ENCODE measurements around the gene WAPL. TPM values are rescaled to one million over a fixed set of nuclear protein-coding genes. Genes with fewer than 3 reads are reported as not detected.

WAPL gene
- total and polyA plus RNA-seq, 9 of the 15 experiments (the other 6 are each of a cell fraction or from before 2014, with no cell fraction given): 14.3 to 36.4 (median 25.3) TPM

DNA sequence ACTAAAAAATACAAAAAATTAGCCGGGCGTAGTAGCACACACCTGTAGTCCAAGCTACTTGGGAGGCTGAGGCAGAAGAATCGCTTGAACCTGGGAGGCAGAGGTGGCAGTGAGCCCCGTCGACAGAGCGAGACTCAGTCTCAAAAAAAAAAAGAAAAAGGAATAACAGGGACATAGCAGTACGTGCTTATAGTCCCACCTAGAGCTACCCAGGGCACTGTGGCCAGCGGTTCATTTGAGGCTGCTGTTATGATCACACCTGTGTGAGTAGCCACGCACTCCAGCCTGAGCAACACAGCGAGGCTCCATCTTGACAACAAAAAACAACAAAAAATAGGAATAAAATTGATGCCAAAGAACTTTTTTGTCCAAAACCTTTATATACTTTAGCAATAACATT, 17.1 kb downstream of the WAPL start:
- no TSS peak for BruUV-seq (replicated peaks)
- H3K9me3 ChIP-seq (replicated peaks; ENCODE audit: control insufficient read depth, insufficient read depth, low read depth, low read length): no peaks in the 10 kb centered on the region
- intact Hi-C loops (cut with micrococcal nuclease) (no loop called here), in situ Hi-C loops (cut with MboI) (no loop called here)
- H3K36me3 ChIP-seq (ENCODE audit: control insufficient read depth, insufficient read depth, low read length): peaks cover 58% of the 10 kb centered on the region
- no peak overlapping the region for H2AFZ ChIP-seq (ENCODE audit: low read depth, low read length)
- POLR2A ChIA-PET: no interaction called here
- DNase-seq (ENCODE audit: extremely low read depth in 1 of 4, low spot score in 3 of 4): no peak
- no peaks in the 10 kb centered on the region for H3K9me1 ChIP-seq (ENCODE audit: control insufficient read depth, insufficient read depth, low read length)
- H3K79me2 ChIP-seq (ENCODE audit: control insufficient read depth, insufficient read depth, low read length): peaks cover 91% of the 10 kb centered on the region
- no peak overlapping the region for H3K9ac ChIP-seq (ENCODE audit: insufficient read depth in 1 of 2, low read depth in 2 of 2, low read length in 2 of 2)
- no peak overlapping the region for H3K4me2 ChIP-seq (ENCODE audit: insufficient read depth, low read length)
- no peak overlapping the region for H3K27ac ChIP-seq (ENCODE audit: extremely low read depth, low read depth, low read length)
- H3K27me3 ChIP-seq (ENCODE audit: control insufficient read depth in 2 of 2, insufficient read depth in 2 of 2, low read length in 2 of 2): no peaks in the 10 kb centered on the region
- CTCF ChIA-PET (ENCODE audit: low intra/inter-chr PET ratio): no interaction called here
- no peak for FAIRE-seq
- H4K20me1 ChIP-seq (replicated peaks; ENCODE audit: control insufficient read depth, insufficient read depth, low read length): peaks cover 3% of the 10 kb centered on the region; the same call in 1 of the 2 replicates
- H3K4me1 ChIP-seq (replicated peaks in 1 of 2; ENCODE audit: control insufficient read depth in 2 of 2, insufficient read depth in 2 of 2, low read length in 2 of 2): peaks cover 0 to 3% of the 10 kb centered on the region in 2 experiments; a peak in 3 of 5 replicates
- H3K4me3 ChIP-seq: no peak overlapping the region
- 0 out of 3 replicates have a peak, but pooled peaks have one; percentile 18 for ATAC-seq
- 91% methylated on average over 6 of the region's 10 CpGs for WGBS (ENCODE audit: insufficient coverage, low coverage, missing lambda C conversion rate)
- TF ChIP-seq IRF1 (CRISPR knock-in tag; IDR thresholded peaks at IDR 0.05; ENCODE audit: borderline replicate concordance): no peak
- TF ChIP-seq MEF2A (IDR thresholded peaks at IDR 0.05; ENCODE audit: control insufficient read depth, low read depth, low read length): no peak
- TF ChIP-seq ZBTB5 (IDR thresholded peaks at IDR 0.05): no peak
- TF ChIP-seq PRPF4 (IDR thresholded peaks at IDR 0.05; ENCODE audit: insufficient read depth, low read depth, low read length, poor library complexity, severe bottlenecking): no peak
- TF ChIP-seq RBFOX2 (IDR thresholded peaks at IDR 0.05; ENCODE audit: low read depth, low read length): no peak
- TF ChIP-seq, protein P1, sequence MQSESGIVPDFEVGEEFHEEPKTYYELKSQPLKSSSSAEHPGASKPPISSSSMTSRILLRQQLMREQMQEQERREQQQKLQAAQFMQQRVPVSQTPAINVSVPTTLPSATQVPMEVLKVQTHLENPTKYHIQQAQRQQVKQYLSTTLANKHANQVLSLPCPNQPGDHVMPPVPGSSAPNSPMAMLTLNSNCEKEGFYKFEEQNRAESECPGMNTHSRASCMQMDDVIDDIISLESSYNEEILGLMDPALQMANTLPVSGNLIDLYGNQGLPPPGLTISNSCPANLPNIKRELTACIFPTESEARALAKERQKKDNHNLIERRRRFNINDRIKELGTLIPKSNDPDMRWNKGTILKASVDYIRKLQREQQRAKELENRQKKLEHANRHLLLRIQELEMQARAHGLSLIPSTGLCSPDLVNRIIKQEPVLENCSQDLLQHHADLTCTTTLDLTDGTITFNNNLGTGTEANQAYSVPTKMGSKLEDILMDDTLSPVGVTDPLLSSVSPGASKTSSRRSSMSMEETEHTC (IDR thresholded peaks at IDR 0.05): no peak
- no peak for TF ChIP-seq ZNF232 (CRISPR knock-in tag; IDR thresholded peaks at IDR 0.05)
- TF ChIP-seq HNRNPUL1 (IDR thresholded peaks at IDR 0.05; ENCODE audit: low read length): no peak
- no peak for TF ChIP-seq COPS2 (conservative IDR thresholded peaks at IDR 0.05)
- TF ChIP-seq RNF2 (IDR thresholded peaks at IDR 0.05): no peak
- no peak for TF ChIP-seq XRCC3 (IDR thresholded peaks at IDR 0.05)
- TF ChIP-seq SRF (CRISPR knock-in tag; IDR thresholded peaks at IDR 0.05): no peak
- TF ChIP-seq NFYB (IDR thresholded peaks at IDR 0.05; ENCODE audit: extremely low read depth, insufficient read length): no peak
- TF ChIP-seq, protein P2, sequence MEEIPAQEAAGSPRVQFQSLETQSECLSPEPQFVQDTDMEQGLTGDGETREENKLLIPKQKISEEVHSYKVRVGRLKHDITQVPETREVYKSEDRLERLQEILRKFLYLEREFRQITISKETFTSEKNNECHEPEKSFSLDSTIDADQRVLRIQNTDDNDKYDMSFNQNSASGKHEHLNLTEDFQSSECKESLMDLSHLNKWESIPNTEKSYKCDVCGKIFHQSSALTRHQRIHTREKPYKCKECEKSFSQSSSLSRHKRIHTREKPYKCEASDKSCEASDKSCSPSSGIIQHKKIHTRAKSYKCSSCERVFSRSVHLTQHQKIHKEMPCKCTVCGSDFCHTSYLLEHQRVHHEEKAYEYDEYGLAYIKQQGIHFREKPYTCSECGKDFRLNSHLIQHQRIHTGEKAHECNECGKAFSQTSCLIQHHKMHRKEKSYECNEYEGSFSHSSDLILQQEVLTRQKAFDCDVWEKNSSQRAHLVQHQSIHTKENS (CRISPR knock-in tag; IDR thresholded peaks at IDR 0.05): no peak
- TF ChIP-seq YBX1 (IDR thresholded peaks at IDR 0.05): no peak

All from K562 (cell line).